Mammary epithelial cell (primary cell): Measurements from ENCODE around the gene RHEB.

Experiments
- CTCF ChIP-seq, 2 donors: IDR thresholded peaks in 1 of 2; conservative IDR thresholded peaks in 1 of 2; 2 replicates each; pipeline ENCODE4 v1.5.1; 2011 to 2012; ENCODE audit warnings: inconsistent platforms in 2 of 2, low read length in 2 of 2, mild to moderate bottlenecking in 2 of 2, control low read depth in 1 of 2, low read depth in 1 of 2; ENCODE audit not compliant: insufficient read depth in 1 of 2; ENCODE audit errors: extremely low read depth in 1 of 2
- EZH2 ChIP-seq: IDR thresholded peaks from 2 replicates; pipeline ENCODE4 v1.6.1; 2012; ENCODE audit warnings: low read length, inconsistent platforms, borderline replicate concordance

GRCh38 chr7:151504715-151505326 lies 14.9 kb downstream of the RHEB start:
- no peak for TF ChIP-seq CTCF (conservative IDR thresholded peaks at IDR 0.05 in 1 of 2, IDR thresholded peaks at IDR 0.05 in 1 of 2; ENCODE audit: extremely low read depth in 1 of 2, insufficient read depth in 1 of 2, low read depth in 1 of 2, low read length in 2 of 2)
- TF ChIP-seq EZH2: no peak
